GM20431 (cell line): ENCODE measurements around the gene TCEANC2.
"Not testable (repeated sequence)": the region's sequence is repeated elsewhere in the genome, so short reads cannot be mapped to it uniquely, and the experiment has no call there.

Experiments used
- in situ Hi-C: fragments of 300-500 bp; cut with MseI, MboI; formaldehyde crosslinking; loops from one replicate; pipeline ENCODE4 v1.15.0; 2020; ENCODE audit warnings: low sequenced_read_pairs; ENCODE audit not compliant: unreplicated experiment

The TCEANC2 gene

GRCh38 chr1:54052934-54053744 is at the start of gene TCEANC2, which contains the start of gene TMEM59:
Gene TCEANC2 (plus strand): TSS chr1:54053608. CDS start chr1:54054423, 815 bp downstream.
Gene TMEM59 (minus strand): TSS chr1:54053204. CDS start chr1:54053188, 16 bp downstream.
- in situ Hi-C loops, result no loop called here

- in situ Hi-C loops, result not testable (repeated sequence)
Measured at GRCh38 chr1:54003750-54004480, 49.5 kb upstream of the TCEANC2 start.

GRCh38 chr1:54004481-54005049 is 48.8 kb upstream of the TCEANC2 start:
- in situ Hi-C loops, result no loop called here

DNA sequence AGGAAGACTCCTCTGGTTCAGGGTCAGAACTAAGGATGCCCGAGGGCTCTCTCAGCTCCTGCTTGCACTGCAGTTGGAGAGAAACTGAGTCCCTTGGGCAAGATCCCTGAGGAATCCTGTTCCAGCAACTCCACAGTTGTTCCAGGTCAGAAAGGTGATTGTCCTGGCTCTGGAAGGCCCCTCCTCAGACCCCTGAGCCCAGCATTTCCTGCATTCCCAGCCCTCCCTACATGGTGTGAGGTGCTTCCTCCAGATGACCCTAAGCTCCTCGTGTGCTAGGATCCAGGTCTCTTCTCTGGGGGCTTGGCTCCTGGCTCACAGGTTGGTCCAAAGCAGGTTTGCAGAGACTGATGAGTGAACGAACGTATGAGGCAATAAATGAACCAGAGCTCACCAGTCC is 46.9 kb upstream of the TCEANC2 start:
- in situ Hi-C loops, result no loop called here

DNA sequence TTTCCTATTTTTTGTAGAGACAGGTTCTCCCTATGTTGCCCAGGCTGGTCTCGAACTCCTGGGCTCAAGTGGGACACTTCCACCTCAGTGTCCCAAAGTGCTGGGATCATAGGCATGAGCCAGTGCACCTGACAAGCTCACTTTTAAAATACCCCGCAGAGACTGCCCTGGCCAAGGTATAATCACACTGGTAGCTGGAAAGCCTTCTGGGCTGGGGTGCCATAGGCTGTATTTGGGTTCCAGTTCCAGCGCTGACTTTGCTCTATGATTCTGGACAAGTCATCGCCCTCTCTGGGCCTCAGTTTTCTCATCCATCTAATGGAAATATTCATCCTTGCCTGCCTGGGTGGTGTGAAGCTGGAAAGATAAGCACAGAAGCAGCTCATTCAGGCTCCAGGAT is 45.8 kb upstream of the TCEANC2 start:
- in situ Hi-C loops, result no loop called here

DNA sequence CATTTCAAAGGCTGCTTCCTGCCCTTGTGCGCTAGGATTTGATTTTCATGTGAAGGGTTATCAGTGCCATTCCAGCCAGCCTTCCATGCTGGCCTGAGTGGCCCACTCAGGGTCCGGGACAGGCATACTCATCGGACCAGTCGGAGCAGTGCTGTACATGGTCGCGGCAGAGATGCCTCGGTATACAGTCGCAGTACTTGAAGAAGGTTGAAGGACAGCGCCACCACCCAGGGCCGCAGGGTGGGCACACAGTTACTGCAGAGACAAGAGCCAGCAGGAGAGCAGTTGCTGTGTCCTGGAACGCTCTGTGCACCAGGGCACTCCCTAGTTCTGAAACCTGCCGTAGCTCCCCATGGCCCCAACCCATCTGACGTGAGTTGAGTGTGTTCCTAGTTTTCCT is 44.5 kb upstream of the TCEANC2 start:
- in situ Hi-C loops, result no loop called here

- in situ Hi-C loops, result no loop called here
Measured at GRCh38 chr1:54009406-54009805, 44.0 kb upstream of the TCEANC2 start.

DNA sequence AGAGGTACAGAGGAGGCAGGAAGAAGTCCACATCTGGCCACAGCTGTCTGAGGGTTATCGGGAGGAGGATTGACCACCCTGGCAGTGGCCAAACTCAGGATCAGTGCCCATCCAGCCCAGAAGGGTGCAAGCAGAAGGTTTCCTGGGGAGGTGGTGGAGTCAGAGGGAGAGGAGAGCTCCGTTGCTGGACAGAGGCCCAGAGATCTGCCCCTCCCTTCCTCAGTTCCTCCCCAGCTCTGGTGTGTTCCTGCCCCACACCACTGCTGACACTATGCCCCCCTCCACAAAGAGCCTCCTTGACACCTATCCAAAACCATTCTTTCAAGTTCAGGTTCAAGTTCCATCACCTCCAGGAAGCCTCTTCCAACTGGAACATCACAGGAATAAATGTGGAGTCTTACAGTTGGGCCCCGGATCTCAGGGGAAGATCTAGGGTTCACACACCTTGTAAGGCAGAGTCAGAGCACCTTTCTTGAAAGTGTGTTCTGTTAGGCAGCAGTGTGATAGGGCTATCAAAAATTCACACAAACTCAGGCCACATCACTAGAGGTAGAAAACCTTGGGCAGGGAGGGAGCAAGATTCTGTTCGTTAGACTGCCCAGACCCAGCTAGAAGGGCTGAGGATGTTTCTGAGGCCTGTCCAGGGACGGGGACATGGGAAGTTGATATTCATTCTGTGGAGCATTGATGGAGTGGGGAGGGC is 42.8 kb upstream of the TCEANC2 start:
- in situ Hi-C loops, result no loop called here

DNA sequence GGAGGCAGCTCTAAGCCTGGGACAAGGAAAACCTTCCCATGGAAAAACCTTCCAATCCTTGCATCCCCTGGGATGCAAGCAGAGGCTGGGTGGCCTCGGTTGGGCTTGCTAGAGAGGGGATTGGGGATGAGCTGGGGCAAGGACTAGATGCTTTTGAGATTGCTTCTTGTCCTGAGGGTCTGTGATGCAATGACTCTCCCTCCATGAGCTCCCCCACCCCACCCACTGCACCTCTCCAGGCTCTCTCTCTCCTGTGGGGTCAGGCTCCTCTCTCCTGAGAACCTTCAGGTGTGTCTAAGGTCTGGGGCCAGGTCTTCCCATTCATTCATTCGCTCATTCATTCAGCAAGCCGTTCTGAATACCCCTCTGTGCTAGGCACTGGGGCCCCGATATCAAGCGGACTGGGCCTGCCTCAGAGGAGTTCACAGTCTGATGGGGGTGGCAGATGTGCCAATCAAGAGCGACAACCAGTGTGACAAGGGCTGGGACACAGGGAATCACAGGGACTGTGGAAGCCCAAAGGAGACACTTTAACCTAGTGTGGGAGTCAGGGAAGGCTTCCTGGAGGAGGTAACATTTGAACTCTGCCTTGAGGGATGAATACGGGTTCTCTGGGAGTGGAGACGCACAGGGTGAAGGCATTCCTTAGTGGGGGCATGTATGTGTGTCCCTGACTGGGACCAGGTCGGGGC is 41.9 kb upstream of the TCEANC2 start:
- in situ Hi-C loops, result no loop called here

DNA sequence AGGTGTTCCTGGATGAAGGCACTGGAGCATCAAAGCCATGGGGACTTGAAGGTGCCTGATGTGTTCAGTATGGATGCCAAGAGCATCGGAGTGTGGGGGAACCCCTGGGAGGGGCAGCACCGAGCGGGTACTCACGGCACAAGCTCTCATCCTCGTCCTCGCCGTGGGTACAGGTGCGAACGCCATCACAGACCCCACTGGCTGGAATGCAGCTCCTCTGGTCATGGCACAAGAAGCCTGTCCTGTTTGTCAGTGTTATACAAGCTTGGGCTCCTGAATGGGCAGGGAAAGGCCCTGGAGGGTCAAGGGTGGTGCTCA is 41.4 kb upstream of the TCEANC2 start:
- in situ Hi-C loops, result no loop called here

- in situ Hi-C loops, result no loop called here
Measured at GRCh38 chr1:54012863-54013262, 40.5 kb upstream of the TCEANC2 start.

GRCh38 chr1:54013393-54014008 is 39.9 kb upstream of the TCEANC2 start:
- in situ Hi-C loops, result no loop called here

GRCh38 chr1:54014009-54014629 is 39.3 kb upstream of the TCEANC2 start:
- in situ Hi-C loops, result no loop called here

DNA sequence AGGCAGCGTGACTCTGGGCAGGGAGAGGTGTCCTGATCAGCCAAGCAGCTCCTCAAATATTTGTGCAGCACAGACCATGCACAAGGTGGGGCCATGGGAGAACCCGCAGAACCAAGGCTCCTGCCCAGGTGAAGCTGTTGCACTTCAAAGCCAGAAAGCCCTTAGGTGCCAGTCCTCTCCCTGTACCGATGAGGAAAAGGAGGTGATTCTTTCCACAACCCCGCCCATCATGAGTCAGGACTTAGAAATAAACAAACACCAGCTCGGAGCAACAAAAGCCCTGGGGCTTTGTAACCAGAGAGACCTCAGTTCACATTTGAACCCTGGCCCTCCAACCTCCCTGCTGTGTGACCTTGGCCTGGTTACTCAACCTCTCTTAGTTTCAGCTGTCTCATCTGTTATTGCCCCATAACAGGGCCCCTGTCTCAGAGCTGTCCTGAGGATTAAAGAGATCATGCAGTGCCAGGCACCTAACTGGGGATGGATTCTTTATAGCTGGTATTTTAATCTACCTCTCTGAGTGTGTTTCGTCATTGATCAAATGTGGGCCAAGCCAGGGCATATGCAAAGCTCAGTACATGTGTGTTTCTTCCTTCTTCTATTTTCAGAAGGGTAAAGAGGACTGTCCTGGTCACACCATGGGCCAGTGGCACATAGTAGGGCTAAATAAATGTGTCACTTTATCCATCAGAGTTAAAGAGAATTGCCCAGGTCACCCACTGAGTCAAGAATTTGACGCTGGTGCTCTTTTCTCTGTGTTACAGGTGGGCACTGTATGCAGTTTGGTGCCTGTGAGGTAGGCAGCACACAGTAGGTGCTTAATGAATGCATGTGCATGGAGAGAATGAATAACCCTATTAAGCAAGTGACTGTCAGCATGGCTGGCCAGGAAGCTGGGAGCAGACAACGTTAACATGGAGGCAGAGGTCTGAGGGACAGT is 36.8 kb upstream of the TCEANC2 start:
- in situ Hi-C loops, result no loop called here

DNA sequence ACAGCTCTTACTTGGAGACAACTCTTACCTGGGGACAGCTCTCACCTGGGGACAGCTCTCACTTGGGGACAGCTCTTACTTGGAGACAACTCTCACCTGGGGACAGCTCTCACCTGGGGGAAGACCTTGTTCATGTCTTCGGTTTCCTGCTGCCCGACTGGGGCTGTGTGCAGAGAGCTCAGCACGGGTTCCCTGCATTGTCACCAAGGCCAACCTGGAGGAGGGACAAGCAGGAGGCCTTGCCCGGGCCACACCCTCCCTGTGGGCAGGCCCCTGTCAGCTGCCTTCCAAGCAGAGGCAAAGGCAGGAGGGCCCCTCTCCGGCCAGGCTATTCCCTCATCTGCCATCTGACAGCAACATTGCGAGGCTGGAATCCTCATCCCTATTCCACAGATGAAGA is 35.4 kb upstream of the TCEANC2 start, which contains the start of gene LDLRAD1:
TSS of gene LDLRAD1 (minus strand) at position 208 of the 400 bp plus-strand sequence. CDS start at position 134, 74 bp downstream.
- in situ Hi-C loops, result no loop called here

DNA sequence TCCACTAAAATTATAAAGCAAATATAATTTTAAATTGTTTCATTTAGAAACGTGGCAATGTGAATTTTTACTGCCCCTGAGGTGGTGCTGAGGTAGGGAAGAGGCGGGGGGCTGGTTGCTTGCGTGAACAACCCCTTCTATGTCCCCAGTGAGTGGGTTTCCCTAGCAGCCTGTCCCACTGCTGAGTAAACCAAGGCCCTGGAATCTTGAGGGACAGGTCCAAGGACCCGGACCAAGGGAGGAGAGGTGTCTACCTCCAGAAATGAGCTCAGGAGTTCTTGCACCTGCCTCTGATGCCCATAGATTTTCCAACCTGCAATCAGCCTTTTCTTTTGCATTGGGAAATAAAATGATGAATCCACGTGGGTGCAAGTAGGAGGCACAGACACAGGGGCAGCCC is 34.8 kb upstream of the TCEANC2 start:
- in situ Hi-C loops, result no loop called here

DNA sequence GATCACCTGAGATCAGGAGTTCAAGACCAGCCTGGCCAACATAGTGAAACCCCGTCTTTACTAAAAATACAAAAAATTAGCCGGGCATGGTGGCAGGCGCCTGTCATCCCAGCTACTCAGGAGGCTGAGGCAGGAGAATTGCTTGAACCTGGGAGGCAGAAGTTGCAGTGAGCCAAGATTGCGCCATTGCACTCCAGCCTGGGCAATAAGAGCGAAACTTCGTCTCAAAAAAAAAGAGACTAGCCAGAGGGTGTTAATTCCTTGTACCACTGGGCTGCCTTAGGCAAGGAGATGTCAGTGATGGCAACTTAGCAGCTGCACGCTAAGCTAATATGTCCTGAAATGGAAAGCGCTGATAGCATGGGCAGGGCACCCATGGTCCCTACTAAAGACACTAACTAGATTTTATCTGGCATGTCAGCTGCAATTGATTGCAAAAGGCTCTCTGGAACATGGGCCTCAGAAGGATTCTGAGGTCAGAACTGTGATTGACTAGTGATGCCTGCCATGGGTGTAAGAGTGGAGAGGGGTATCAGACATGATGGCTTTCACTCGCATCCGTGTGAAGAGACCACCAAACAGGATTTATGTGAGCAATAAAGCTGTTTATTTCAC is 33.7 kb upstream of the TCEANC2 start:
- in situ Hi-C loops, result not testable (repeated sequence)

DNA sequence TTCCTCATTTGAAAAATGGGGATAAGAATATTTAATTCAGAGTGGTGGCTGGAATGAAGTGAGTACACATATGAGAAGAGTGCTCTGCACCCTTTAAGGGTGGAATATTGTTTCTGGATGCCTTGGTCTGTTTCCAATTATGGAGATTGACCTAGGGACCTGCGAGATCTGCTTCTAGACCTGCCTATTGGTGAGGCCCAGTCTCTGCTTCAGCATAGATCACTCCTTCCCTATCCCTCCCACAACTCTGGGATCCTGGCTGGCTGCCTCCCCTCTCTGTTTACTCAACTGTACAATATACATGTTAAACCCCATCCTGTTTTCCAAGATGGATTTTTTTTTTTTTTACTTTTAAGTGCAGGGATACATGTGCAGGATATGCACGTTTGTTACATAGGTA is 29.1 kb upstream of the TCEANC2 start:
- in situ Hi-C loops, result no loop called here
